Panc1 (cell line): ENCODE measurements around the gene NACC1. TPM values are rescaled to one million over a fixed set of nuclear protein-coding genes. Genes with fewer than 3 reads are reported as not detected.
A peak's percentile ranks its signal among the peaks of the same experiment; 100 is the strongest.

Source experiments
- ATAC-seq: fragments of 200-7000 bp; cut with Tn5 transposase; 2 replicates; pipeline ENCODE4 v1.9.1; 2020; ENCODE audit warnings: mild to moderate bottlenecking, moderate library complexity
- BruUV-seq: library from RNA; stranded (reverse); fragments of 400-500 nt; replicated peaks from 2 replicates; lab custom pipeline; 2021; lab: Mats Ljungman, UMichigan
- CTCF ChIA-PET: fragments of 300-600 bp; sonication (Branson Sonifier 250); formaldehyde crosslinking; loops from one replicate; lab custom pipeline; 2022; ENCODE audit warnings: antibody characterized with exemption; lab: Charles Lee
- POLR2A ChIA-PET: fragments of 300-600 bp; sonication (Branson Sonifier 250); formaldehyde crosslinking; loops from one replicate; lab custom pipeline; 2022; ENCODE audit warnings: antibody characterized with exemption; lab: Charles Lee
- DNase-seq: peaks from one replicate; pipeline ENCODE4 v3.0.0-alpha.2; 2010; ENCODE audit warnings: low read depth, low spot score
- H3K27ac ChIP-seq: 2 replicates; pipeline ENCODE4 v1.5.1; 2011; ENCODE audit warnings: mild to moderate bottlenecking, low read length, inconsistent platforms
- H3K27me3 ChIP-seq: fragments of 200-500 bp; sonication (Bioruptor generic); 2 replicates; pipeline ENCODE4 v1.6.0; 2014; ENCODE audit warnings: low read length, inconsistent platforms; ENCODE audit not compliant: control insufficient read depth, insufficient read depth
- H3K36me3 ChIP-seq: fragments of 200-500 bp; sonication (Bioruptor generic); 2 replicates; pipeline ENCODE4 v1.5.1; 2014; ENCODE audit warnings: inconsistent platforms, mild to moderate bottlenecking, low read length, moderate library complexity; ENCODE audit not compliant: control insufficient read depth, insufficient read depth
- H3K4me1 ChIP-seq: 2 replicates; pipeline ENCODE4 v1.5.1; 2011; ENCODE audit warnings: inconsistent platforms, mild to moderate bottlenecking, low read length, moderate library complexity; ENCODE audit not compliant: control insufficient read depth, insufficient read depth
- H3K4me3 ChIP-seq, 2 experiments: 2 replicates each; pipeline ENCODE4 v1.5.1; 2011 to 2012; ENCODE audit warnings: low read depth in 2 of 2, low read length in 2 of 2, mild to moderate bottlenecking in 2 of 2, inconsistent platforms in 1 of 2, moderate library complexity in 1 of 2
- H3K9me3 ChIP-seq: fragments of 200-500 bp; sonication (Bioruptor generic); 2 replicates; pipeline ENCODE4 v1.5.1; 2014; ENCODE audit warnings: low read depth, mild to moderate bottlenecking, inconsistent platforms, low read length, moderate library complexity; ENCODE audit not compliant: control insufficient read depth, insufficient read depth
- POLR2AphosphoS5 ChIP-seq: IDR thresholded peaks from 2 replicates; pipeline ENCODE4 v1.6.1; 2012; ENCODE audit warnings: mild to moderate bottlenecking, low read depth, low read length, moderate library complexity
- SIN3A ChIP-seq: IDR thresholded peaks from 2 replicates; pipeline ENCODE4 v1.6.1; 2012; ENCODE audit warnings: low read depth, mild to moderate bottlenecking, low read length, moderate library complexity, borderline replicate concordance; ENCODE audit not compliant: insufficient read depth
- TCF7L2 ChIP-seq: IDR thresholded peaks from 2 replicates; pipeline ENCODE4 v1.6.1; 2011; ENCODE audit warnings: mild to moderate bottlenecking, low read depth, low read length, inconsistent platforms
- in situ Hi-C: cut with HindIII; loops from 2 replicates; pipeline ENCODE4 v1.10.0; 2016; ENCODE audit warnings: low sequenced_read_pairs, low pct_unique_long_range_greater_than_20kb
- intact Hi-C: fragments of 100-400 bp; cut with micrococcal nuclease; formaldehyde crosslinking; loops from one replicate; pipeline ENCODE4 v1.10.0; 2022; ENCODE audit not compliant: unreplicated experiment
- total RNA-seq: library from RNA; stranded (reverse); gene quantifications from one replicate; pipeline ENCODE4 v1.2.1, GENCODE V29; 2021; ENCODE audit not compliant: unreplicated experiment
- TF ChIP-seq, protein P1 (sequence below): fragments of 450-650 bp; IDR thresholded peaks from 2 replicates; pipeline ENCODE4 v1.5.1; 2017; ENCODE audit warnings: mild to moderate bottlenecking
- TF ChIP-seq, protein P2 (sequence below), 2 experiments: IDR thresholded peaks; 2 replicates each; pipeline ENCODE4 v1.6.1; 2011 to 2012; ENCODE audit warnings: low read depth in 2 of 2, control low read depth in 1 of 2, low read length in 1 of 2, mild to moderate bottlenecking in 1 of 2, moderate library complexity in 1 of 2; ENCODE audit not compliant: insufficient read depth in 1 of 2

Gene NACC1
- total RNA-seq, 1 experiment from 2014 or later = 129 TPM

DNA sequence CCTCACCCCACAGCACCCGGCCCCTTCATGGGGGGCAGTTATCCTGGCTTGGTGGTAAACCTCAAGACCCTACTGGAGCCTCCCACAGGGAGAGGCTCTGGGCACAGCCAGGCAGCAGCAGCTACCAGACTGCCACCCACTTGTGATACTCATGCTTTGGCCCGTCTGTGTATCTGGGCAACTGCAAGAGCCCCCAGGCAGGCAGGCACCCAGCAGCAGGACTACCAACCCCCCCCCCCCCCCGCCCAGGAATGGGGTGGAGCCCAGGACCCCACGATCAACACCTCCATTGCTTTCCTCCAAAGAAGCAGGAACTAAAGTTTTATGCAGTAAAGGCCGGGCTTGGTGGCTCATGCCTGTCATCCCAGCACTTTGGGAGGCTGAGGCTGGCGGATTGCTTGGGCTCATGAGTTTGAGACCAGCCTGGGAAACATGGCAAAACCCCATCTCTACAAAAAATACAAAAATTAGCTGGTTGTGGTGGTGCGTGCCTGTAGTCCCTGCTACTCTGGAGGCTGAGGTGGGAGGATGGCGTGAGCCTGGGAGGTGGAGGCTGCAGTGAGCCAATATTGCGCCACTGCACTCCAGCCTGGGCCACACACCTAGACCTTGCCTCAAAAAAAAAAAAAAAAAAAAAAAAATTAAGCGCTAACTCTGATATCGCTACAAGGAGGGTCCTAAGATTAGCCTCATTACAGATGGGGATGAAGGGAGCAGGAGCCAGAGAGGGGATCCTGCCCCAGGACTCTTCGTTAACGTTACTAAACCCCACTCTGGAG, 14.3 kb upstream of the NACC1 start:
- BruUV-seq = no TSS peak
- 0 out of 2 replicates have a peak, but pooled peaks cover 2% of the 10 kb centered on the region for H3K36me3 ChIP-seq
- ATAC-seq = peak; percentile 24; the same call in 1 of the 2 replicates
- CTCF ChIA-PET = no interaction called here
- DNase-seq = no peak
- intact Hi-C loops = no loop called here
- H3K9me3 ChIP-seq = no peaks in the 10 kb centered on the region
- H3K27ac ChIP-seq = no peak overlapping the region
- in situ Hi-C loops = no loop called here
- no peak overlapping the region for H3K4me3 ChIP-seq
- POLR2A ChIA-PET = no interaction called here
- no peaks in the 10 kb centered on the region for H3K27me3 ChIP-seq
- TF ChIP-seq SIN3A = no peak
- no peak for TF ChIP-seq TCF7L2
- no peak for TF ChIP-seq POLR2AphosphoS5
- TF ChIP-seq, protein P1, sequence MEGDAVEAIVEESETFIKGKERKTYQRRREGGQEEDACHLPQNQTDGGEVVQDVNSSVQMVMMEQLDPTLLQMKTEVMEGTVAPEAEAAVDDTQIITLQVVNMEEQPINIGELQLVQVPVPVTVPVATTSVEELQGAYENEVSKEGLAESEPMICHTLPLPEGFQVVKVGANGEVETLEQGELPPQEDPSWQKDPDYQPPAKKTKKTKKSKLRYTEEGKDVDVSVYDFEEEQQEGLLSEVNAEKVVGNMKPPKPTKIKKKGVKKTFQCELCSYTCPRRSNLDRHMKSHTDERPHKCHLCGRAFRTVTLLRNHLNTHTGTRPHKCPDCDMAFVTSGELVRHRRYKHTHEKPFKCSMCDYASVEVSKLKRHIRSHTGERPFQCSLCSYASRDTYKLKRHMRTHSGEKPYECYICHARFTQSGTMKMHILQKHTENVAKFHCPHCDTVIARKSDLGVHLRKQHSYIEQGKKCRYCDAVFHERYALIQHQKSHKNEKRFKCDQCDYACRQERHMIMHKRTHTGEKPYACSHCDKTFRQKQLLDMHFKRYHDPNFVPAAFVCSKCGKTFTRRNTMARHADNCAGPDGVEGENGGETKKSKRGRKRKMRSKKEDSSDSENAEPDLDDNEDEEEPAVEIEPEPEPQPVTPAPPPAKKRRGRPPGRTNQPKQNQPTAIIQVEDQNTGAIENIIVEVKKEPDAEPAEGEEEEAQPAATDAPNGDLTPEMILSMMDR = no peak
- TF ChIP-seq, protein P2, sequence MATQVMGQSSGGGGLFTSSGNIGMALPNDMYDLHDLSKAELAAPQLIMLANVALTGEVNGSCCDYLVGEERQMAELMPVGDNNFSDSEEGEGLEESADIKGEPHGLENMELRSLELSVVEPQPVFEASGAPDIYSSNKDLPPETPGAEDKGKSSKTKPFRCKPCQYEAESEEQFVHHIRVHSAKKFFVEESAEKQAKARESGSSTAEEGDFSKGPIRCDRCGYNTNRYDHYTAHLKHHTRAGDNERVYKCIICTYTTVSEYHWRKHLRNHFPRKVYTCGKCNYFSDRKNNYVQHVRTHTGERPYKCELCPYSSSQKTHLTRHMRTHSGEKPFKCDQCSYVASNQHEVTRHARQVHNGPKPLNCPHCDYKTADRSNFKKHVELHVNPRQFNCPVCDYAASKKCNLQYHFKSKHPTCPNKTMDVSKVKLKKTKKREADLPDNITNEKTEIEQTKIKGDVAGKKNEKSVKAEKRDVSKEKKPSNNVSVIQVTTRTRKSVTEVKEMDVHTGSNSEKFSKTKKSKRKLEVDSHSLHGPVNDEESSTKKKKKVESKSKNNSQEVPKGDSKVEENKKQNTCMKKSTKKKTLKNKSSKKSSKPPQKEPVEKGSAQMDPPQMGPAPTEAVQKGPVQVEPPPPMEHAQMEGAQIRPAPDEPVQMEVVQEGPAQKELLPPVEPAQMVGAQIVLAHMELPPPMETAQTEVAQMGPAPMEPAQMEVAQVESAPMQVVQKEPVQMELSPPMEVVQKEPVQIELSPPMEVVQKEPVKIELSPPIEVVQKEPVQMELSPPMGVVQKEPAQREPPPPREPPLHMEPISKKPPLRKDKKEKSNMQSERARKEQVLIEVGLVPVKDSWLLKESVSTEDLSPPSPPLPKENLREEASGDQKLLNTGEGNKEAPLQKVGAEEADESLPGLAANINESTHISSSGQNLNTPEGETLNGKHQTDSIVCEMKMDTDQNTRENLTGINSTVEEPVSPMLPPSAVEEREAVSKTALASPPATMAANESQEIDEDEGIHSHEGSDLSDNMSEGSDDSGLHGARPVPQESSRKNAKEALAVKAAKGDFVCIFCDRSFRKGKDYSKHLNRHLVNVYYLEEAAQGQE (IDR thresholded peaks at IDR 0.05; ENCODE audit: insufficient read depth in 1 of 2, low read depth in 2 of 2, low read length in 1 of 2) = no peak
- H3K4me1 ChIP-seq = peaks cover 9% of the 10 kb centered on the region

DNA sequence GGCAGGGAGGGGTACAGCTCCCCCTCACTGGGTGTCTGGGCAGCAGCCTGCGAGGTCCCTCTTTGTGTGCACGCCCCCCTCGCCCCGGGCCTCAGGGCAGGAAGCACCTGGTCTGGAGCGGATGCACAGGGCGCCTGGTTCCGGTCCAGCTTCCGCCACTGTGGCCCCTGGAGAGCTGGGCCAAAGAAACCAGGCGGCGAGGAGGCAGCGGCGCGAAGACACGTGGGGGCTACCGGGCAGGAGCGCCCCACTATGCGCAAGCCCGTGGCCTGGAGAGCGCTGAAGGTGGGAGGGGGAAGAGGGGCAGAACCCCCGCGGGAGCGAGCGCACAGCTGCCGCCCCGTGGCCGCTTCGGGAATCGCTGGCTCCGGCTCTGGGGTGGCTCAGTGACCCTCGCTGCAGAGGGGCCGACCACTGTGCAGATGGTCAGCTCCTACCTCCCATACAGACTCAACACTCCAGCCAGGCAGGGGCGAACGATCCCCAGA, 13.7 kb upstream of the NACC1 start:
- Histone ChIP-seq H3K36me3 (0 out of 2 replicates have a peak, but pooled peaks cover 2% of the 10 kb centered on the region), H3K4me3 (no peak overlapping the region), H3K27me3 (no peaks in the 10 kb centered on the region), H3K4me1 (peaks cover 9% of the 10 kb centered on the region), H3K9me3 (no peaks in the 10 kb centered on the region), H3K27ac (no peak overlapping the region)
- CTCF ChIA-PET = interaction anchor here (0.6 to 0.8 kb wide), 2 partner anchors 125 to 138 kb away, joined by 3 to 4 read pairs; no protein-coding TSS in a partner anchor
- POLR2A ChIA-PET = interaction anchor here (0.6 kb wide), 1 partner anchor 47 kb away, joined by 8 read pairs; no protein-coding TSS in a partner anchor
- ATAC-seq = 0 out of 2 replicates have a peak, but pooled peaks have one; percentile 17
- TF ChIP-seq SIN3A = no peak
- TF ChIP-seq POLR2AphosphoS5 = peak; percentile 18; the same call in 1 of the 2 replicates
- TF ChIP-seq, protein P1 = peak; percentile 77; the same call in 1 of the 2 replicates
- no TSS peak for BruUV-seq
- in situ Hi-C loops = no loop called here
- intact Hi-C loops = no loop called here
- DNase-seq = no peak
